Measurements from ENCODE around the gene RFESD. TPM values are rescaled to one million over a fixed set of nuclear protein-coding genes. Genes with fewer than 3 reads are reported as not detected.

The RFESD gene
- total and polyA plus RNA-seq, 2 of the 4 experiments (the other 2 are of a cell fraction), result 1.5 to 2.7 TPM

DNA sequence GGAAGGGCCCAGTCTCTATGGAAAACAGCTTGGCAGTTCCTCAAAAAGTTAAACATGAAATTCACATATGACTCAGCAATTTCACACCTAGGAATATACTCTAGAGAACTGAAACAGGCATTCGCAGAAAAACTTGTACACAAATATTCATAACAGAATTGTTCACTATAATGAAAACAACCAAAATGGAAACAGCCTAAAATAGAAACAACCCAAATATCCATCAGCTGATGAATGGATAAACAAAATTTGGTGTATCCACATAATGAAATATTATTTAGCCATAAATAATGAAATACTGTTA is 31.5 kb upstream of the RFESD start:
- no CpG with 5 or more reads among the region's 1 CpG for WGBS, 2 experiments (ENCODE audit: extremely low coverage in 2 of 2, insufficient read length in 1 of 2)
- Histone ChIP-seq H2BK15ac (ENCODE audit: low read depth, low read length) (no peak overlapping the region), H4K20me1 (ENCODE audit: insufficient read depth, low read length) (no peaks in the 10 kb centered on the region), H4K5ac (ENCODE audit: low read depth, low read length) (no peak overlapping the region), H2AFZ (replicated peaks; ENCODE audit: low read length, poor library complexity) (no peak overlapping the region), H3K36me3 (ENCODE audit: control insufficient read depth, insufficient read depth, low read length) (no peaks in the 10 kb centered on the region), H3K4me1 (ENCODE audit: control insufficient read depth, insufficient read depth, low read length) (peaks cover 7% of the 10 kb centered on the region), H3K14ac (replicated peaks; ENCODE audit: low read depth, low read length) (no peak overlapping the region), H3K56ac (ENCODE audit: extremely low read depth, insufficient read depth, low read length) (no peak overlapping the region), H3K9ac (ENCODE audit: low read depth, low read length) (no peak overlapping the region), H3K23ac (ENCODE audit: low read depth, low read length) (no peak overlapping the region), H4K8ac (ENCODE audit: low read depth in 2 of 2, low read length in 2 of 2) (no peak overlapping the region), H3K27ac (ENCODE audit: insufficient read depth, low read length) (no peak overlapping the region), H3K9me3 (ENCODE audit: control insufficient read depth, insufficient read depth, low read length) (peaks cover 3% of the 10 kb centered on the region; the same call in 1 of the 2 replicates), H2AK5ac (ENCODE audit: low read depth, low read length) (no peak overlapping the region), H3K4me3 (ENCODE audit: insufficient read depth, low read depth, low read length) (no peak overlapping the region), H2BK120ac (ENCODE audit: low read depth, low read length) (no peak overlapping the region), H3K79me1 (ENCODE audit: low read depth in 1 of 2, low read length in 2 of 2) (no peaks in the 10 kb centered on the region), H3K4ac (ENCODE audit: low read depth, low read length) (no peak overlapping the region), H3K18ac (ENCODE audit: low read depth, low read length) (no peak overlapping the region), H2BK20ac (ENCODE audit: low read depth, low read length) (no peak overlapping the region), H2AK9ac (replicated peaks; ENCODE audit: low read depth, low read length, poor library complexity) (no peak overlapping the region), H4K91ac (ENCODE audit: insufficient read depth, low read depth, low read length) (no peak overlapping the region), H3K27me3 (ENCODE audit: control insufficient read depth, insufficient read depth, low read length) (no peaks in the 10 kb centered on the region), H2BK5ac (ENCODE audit: low read depth, low read length, poor library complexity, severe bottlenecking) (no peak overlapping the region), H3K9me1 (ENCODE audit: insufficient read depth, low read length) (no peaks in the 10 kb centered on the region), H3K4me2 (ENCODE audit: low read depth, low read length) (no peak overlapping the region)
- in situ Hi-C loops (cut with MboI; ENCODE audit: low sequenced_read_pairs), result no loop called here
- intact Hi-C loops (cut with micrococcal nuclease), result no loop called here
- ChIA-PET CTCF (interaction anchor here (0.6 kb wide), 1 partner anchor 1422 kb away, joined by 3 read pairs; no protein-coding TSS in a partner anchor), POLR2A (ENCODE audit: unreplicated experiment) (no interaction called here)
- TF ChIP-seq FOS (IDR thresholded peaks at IDR 0.05; ENCODE audit: low read depth, low read length) (no peak), POLR2A (IDR thresholded peaks at IDR 0.05; ENCODE audit: low read depth, low read length) (no peak), CEBPB (IDR thresholded peaks at IDR 0.05; ENCODE audit: low read depth, low read length) (no peak), MAFK (IDR thresholded peaks at IDR 0.05; ENCODE audit: low read depth, low read length) (peak; percentile 80), MAZ (IDR thresholded peaks at IDR 0.05; ENCODE audit: borderline replicate concordance, low read depth, low read length) (no peak), MXI1 (IDR thresholded peaks at IDR 0.05; ENCODE audit: borderline replicate concordance, low read depth, low read length) (no peak), NFE2L2 (IDR thresholded peaks at IDR 0.05; ENCODE audit: low read depth, low read length) (peak; percentile 95)
- TF ChIP-seq, protein P1, sequence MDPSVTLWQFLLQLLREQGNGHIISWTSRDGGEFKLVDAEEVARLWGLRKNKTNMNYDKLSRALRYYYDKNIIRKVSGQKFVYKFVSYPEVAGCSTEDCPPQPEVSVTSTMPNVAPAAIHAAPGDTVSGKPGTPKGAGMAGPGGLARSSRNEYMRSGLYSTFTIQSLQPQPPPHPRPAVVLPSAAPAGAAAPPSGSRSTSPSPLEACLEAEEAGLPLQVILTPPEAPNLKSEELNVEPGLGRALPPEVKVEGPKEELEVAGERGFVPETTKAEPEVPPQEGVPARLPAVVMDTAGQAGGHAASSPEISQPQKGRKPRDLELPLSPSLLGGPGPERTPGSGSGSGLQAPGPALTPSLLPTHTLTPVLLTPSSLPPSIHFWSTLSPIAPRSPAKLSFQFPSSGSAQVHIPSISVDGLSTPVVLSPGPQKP (IDR thresholded peaks at IDR 0.05; ENCODE audit: borderline replicate concordance, low read depth, low read length), result no peak
- dilution Hi-C loops (cut with HindIII; ENCODE audit: low sequenced_read_pairs, unreplicated experiment), result no loop called here
- no peak for DNase-seq
- ATAC-seq (ENCODE audit: low read depth), result no peak
- BruUV-seq (replicated peaks), result no TSS peak

Data from IMR-90 (cell line).